H4 (cell line): Measurements from ENCODE around the gene SF3B2. TPM values are rescaled to one million over a fixed set of nuclear protein-coding genes. Genes with fewer than 3 reads are reported as not detected.
"Not testable (repeated sequence)": the region's sequence is repeated elsewhere in the genome, so short reads cannot be mapped to it uniquely, and the experiment has no call there.

ENCODE experiments used
- DNase-seq: peaks from one replicate; pipeline ENCODE4 v3.0.0-alpha.2; 2015; ENCODE audit warnings: low spot score
- total RNA-seq: library from RNA; depleted of rRNA; stranded (reverse); fragments of >200 nt; shearing (Covaris generic); gene quantifications from 2 replicates; pipeline ENCODE4 v1.2.3, GENCODE V29; 2014

The SF3B2 gene
- total RNA-seq, 1 experiment from 2014 or later: 140 TPM

GRCh38 chr11:66072081-66072480 is 19.9 kb downstream of the SF3B2 start:
- DNase-seq: no peak

- no peak for DNase-seq
Observed at GRCh38 chr11:66072518-66072917, 20.4 kb downstream of the SF3B2 start.

- DNase-seq: no peak
Observed at GRCh38 chr11:66073669-66074068, 21.5 kb downstream of the SF3B2 start.

GRCh38 chr11:66075273-66075672 is 23.1 kb downstream of the SF3B2 start:
- DNase-seq: no peak

GRCh38 chr11:66076561-66076960 is 24.4 kb downstream of the SF3B2 start:
- no peak for DNase-seq

- DNase-seq: no peak
Observed at GRCh38 chr11:66077927-66078326, 25.8 kb downstream of the SF3B2 start.

GRCh38 chr11:66078949-66079348 is 26.8 kb downstream of the SF3B2 start:
- not testable (repeated sequence) for DNase-seq

GRCh38 chr11:66080055-66080817 is 28.1 kb downstream of the SF3B2 start:
- DNase-seq: peak; percentile 42

GRCh38 chr11:66081505-66081904 is 29.3 kb downstream of the SF3B2 start:
- DNase-seq: peak; percentile 48

- DNase-seq: no peak
Observed at GRCh38 chr11:66082946-66083698, 31.0 kb downstream of the SF3B2 start.

- DNase-seq: no peak
Observed at GRCh38 chr11:66083767-66084166, 31.6 kb downstream of the SF3B2 start.

GRCh38 chr11:66084821-66085475 is 32.8 kb downstream of the SF3B2 start:
- DNase-seq: no peak

- DNase-seq: no peak
Observed at GRCh38 chr11:66087148-66087908, 35.2 kb downstream of the SF3B2 start.

GRCh38 chr11:66089067-66089466 is 36.9 kb downstream of the SF3B2 start:
- DNase-seq: no peak

- DNase-seq: no peak
Observed at GRCh38 chr11:66090288-66090687, 38.1 kb downstream of the SF3B2 start.

GRCh38 chr11:66092125-66092524 is 40.0 kb downstream of the SF3B2 start:
- DNase-seq: not testable (repeated sequence)

GRCh38 chr11:66099746-66100145 is 47.6 kb downstream of the SF3B2 start:
- DNase-seq: not testable (repeated sequence)

- no peak for DNase-seq
Observed at GRCh38 chr11:66100272-66101065, 48.3 kb downstream of the SF3B2 start.

- DNase-seq: no peak
Observed at GRCh38 chr11:66101066-66101464, 48.9 kb downstream of the SF3B2 start.

GRCh38 chr11:66104057-66104638 is 52.0 kb downstream of the SF3B2 start:
- no peak for DNase-seq
